ENCODE data around the gene ATN1. TPM values are rescaled to one million over a fixed set of nuclear protein-coding genes. Genes with fewer than 3 reads are reported as not detected.
A peak's percentile ranks its signal among the peaks of the same experiment; 100 is the strongest.

Gene ATN1
- polyA plus RNA-seq, 3 donors: 0.40 to 10.6 TPM; not detected in 1

GRCh38 chr12:6978188-6978587 is 50.4 kb downstream of the ATN1 start:
- Histone ChIP-seq H3K27ac (ENCODE audit: low read depth in 1 of 2, low read length in 2 of 2) (no peak overlapping the region), H3K27me3 (ENCODE audit: control insufficient read depth in 2 of 2, insufficient read depth in 2 of 2, low read length in 2 of 2) (no peaks in the 10 kb centered on the region), H3K4me3 (replicated peaks in 1 of 3; ENCODE audit: low read depth in 2 of 3, low read length in 3 of 3) (no peak overlapping the region), H3K4me2 (replicated peaks; ENCODE audit: extremely low read depth, low read length, poor library complexity, severe bottlenecking) (no peak overlapping the region), H3K9me3 (replicated peaks in 1 of 2; ENCODE audit: control insufficient read depth in 1 of 2, insufficient read depth in 1 of 2, low read length in 2 of 2) (no peaks in the 10 kb centered on the region), H3K4me1 (ENCODE audit: control insufficient read depth in 1 of 2, insufficient read depth in 2 of 2, low read length in 2 of 2) (no peaks in the 10 kb centered on the region), H3K79me2 (ENCODE audit: insufficient read depth, low read length) (no peaks in the 10 kb centered on the region), H3K36me3 (replicated peaks in 1 of 2; ENCODE audit: control insufficient read depth in 1 of 2, insufficient read depth in 2 of 2, low read length in 2 of 2) (peaks cover 92 to 94% of the 10 kb centered on the region in 2 donors), H3K9ac (ENCODE audit: insufficient read depth, low read length, poor library complexity, severe bottlenecking) (no peak overlapping the region), H4K20me1 (ENCODE audit: insufficient read depth, low read length) (no peaks in the 10 kb centered on the region), H2AFZ (ENCODE audit: insufficient read depth, low read depth, low read length, poor library complexity, severe bottlenecking) (no peak overlapping the region)
- no peak overlapping the region for H3K4me3 Mint-ChIP-seq
- peak overlapping the region in 2 of 7 donors; percentile 23 to 82 for H3K27ac Mint-ChIP-seq
- 91% methylated on average over 5 of the region's 6 CpGs for WGBS (ENCODE audit: insufficient coverage)
- no peak for TF ChIP-seq CTCF (IDR thresholded peaks at IDR 0.05)
- DNase-seq: no peak
- no peaks in the 10 kb centered on the region for H3K9me3 Mint-ChIP-seq
- no peaks in the 10 kb centered on the region for H3K27me3 Mint-ChIP-seq (ENCODE audit: low read depth in 3 of 3)
- peaks cover 1% of the 10 kb centered on the region for H3K4me1 Mint-ChIP-seq
- intact Hi-C loops (cut with micrococcal nuclease): no loop called here
- H3K36me3 Mint-ChIP-seq: peaks cover 89 to 97% of the 10 kb centered on the region in 2 donors

DNA sequence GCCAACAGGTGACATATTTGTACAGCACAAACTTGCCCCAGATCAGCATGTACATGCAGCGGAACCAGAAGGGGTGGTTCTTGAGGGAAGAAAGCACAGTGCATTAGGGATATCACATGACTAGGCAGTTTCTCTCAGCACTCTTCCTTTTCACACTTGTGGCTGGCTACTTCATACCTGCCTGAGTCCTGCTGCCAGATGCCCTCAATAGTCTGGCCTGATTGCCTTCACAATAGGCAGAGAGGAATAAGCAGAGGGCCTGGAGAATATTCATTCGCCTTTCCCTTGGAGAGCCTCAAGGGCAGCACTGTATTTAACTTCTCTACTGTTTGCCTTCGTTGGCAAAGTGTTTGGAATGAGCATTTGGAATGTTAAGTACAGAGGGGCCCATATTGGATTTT is 50.9 kb downstream of the ATN1 start:
- peaks cover 92 to 98% of the 10 kb centered on the region in 2 donors for H3K36me3 Mint-ChIP-seq
- H3K4me1 Mint-ChIP-seq: peaks cover 1% of the 10 kb centered on the region
- Histone ChIP-seq H3K4me2 (replicated peaks; ENCODE audit: extremely low read depth, low read length, poor library complexity, severe bottlenecking) (no peak overlapping the region), H3K4me3 (replicated peaks in 1 of 3; ENCODE audit: low read depth in 2 of 3, low read length in 3 of 3) (no peak overlapping the region), H4K20me1 (ENCODE audit: insufficient read depth, low read length) (no peaks in the 10 kb centered on the region), H3K4me1 (ENCODE audit: control insufficient read depth in 1 of 2, insufficient read depth in 2 of 2, low read length in 2 of 2) (no peaks in the 10 kb centered on the region), H3K9ac (ENCODE audit: insufficient read depth, low read length, poor library complexity, severe bottlenecking) (no peak overlapping the region), H2AFZ (ENCODE audit: insufficient read depth, low read depth, low read length, poor library complexity, severe bottlenecking) (no peak overlapping the region), H3K27me3 (ENCODE audit: control insufficient read depth in 2 of 2, insufficient read depth in 2 of 2, low read length in 2 of 2) (no peaks in the 10 kb centered on the region), H3K27ac (ENCODE audit: low read depth in 1 of 2, low read length in 2 of 2) (peak overlapping the region in 1 of 2 donors; percentile 28), H3K9me3 (replicated peaks in 1 of 2; ENCODE audit: control insufficient read depth in 1 of 2, insufficient read depth in 1 of 2, low read length in 2 of 2) (no peaks in the 10 kb centered on the region), H3K36me3 (replicated peaks in 1 of 2; ENCODE audit: control insufficient read depth in 1 of 2, insufficient read depth in 2 of 2, low read length in 2 of 2) (peaks cover 96 to 98% of the 10 kb centered on the region in 2 donors), H3K79me2 (ENCODE audit: insufficient read depth, low read length) (no peaks in the 10 kb centered on the region)
- DNase-seq: no peak
- no peaks in the 10 kb centered on the region for H3K27me3 Mint-ChIP-seq (ENCODE audit: low read depth in 3 of 3)
- peak overlapping the region in 2 of 7 donors; percentile 23 to 82 for H3K27ac Mint-ChIP-seq
- 100% methylated on average over 1 of the region's 3 CpGs for WGBS (ENCODE audit: insufficient coverage)
- intact Hi-C loops (cut with micrococcal nuclease): no loop called here
- H3K9me3 Mint-ChIP-seq: no peaks in the 10 kb centered on the region
- no peak for TF ChIP-seq CTCF (IDR thresholded peaks at IDR 0.05)
- H3K4me3 Mint-ChIP-seq: no peak overlapping the region
